Stimulated activated CD8-positive, alpha-beta memory T cell treated with anti-CD3 and anti-CD28 coated beads, Interleukin-7, amount 100 ng/mL, for 48 hours (primary cell): Measurements from ENCODE around the gene ADCY9.
"Not testable (repeated sequence)": the region's sequence is repeated elsewhere in the genome, so short reads cannot be mapped to it uniquely, and the experiment has no call there.

Experiments used
- DNase-seq, 2 donors: peaks; one replicate each; pipeline ENCODE4 v3.0.0-alpha.2; 2020; ENCODE audit warnings: low read depth in 1 of 2; ENCODE audit errors: extremely low read depth in 1 of 2

ADCY9 gene

DNA sequence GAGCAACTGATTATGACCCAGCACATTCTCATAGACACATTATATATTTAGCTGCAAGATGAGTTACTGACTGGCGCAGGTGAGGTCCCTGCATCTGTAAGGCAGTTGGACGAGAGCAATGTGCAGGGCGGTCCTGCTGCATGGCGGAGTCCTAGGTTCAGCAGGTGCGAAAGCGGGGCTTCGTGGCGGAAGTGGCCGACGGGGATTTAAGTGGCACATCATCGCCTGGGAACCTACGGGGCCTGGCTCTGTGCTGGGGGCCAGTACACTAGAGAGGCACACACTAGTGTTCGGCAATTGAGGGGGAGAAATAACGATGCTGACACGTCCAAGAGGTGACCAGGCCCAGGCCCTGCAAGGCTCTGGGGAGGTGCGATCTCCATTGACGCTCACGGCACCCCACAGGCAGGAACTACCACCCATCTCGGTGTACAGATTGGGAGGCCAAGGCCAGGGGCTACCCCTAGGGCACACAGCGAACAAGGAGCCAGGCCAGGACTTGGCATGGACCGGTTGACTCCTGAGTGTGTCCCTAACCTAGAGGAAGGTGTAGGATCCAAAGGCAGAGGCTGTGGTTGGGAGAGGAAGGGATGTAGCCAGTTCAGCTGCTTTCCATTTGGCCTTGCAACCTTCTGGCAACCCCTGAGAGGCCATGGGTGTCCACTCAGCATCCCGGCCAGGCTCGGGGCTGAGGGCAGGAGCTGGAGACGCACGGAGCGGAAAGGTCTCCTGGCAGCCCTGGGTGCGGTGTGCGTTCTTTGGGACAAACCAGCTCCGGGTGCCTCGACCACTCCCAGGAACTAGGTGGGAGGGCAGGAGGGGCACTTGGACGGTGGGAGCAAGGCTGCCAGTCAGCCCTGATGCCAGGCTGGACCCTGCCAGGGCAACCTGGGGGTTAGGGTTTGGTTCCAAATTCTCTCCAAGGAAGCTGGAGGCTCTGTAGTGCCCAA is 131.9 kb downstream of the ADCY9 start:
- DNase-seq: no peak

DNA sequence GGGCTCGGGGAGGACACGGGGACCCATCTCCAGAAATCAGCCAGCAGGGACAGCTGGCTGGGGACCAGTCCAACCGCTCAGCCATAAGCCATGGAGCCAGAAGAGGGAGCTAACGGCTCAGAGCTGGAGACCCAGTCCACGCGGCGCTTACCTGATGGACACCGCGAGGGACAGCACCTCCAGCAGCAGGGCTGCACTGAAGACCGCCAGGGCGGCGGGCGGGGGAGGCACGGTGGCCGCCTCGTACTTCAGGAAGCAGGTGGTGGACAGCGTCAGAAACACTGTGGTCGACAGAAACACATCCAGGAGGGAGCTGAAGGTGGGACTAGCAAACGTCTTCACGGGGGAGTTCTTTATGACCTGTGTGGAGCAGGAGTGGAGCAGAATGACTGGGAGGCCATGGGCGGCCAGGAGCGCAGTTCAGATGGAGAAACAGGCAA is 133.1 kb downstream of the ADCY9 start:
- peak in 1 of 2 donors; percentile 25 for DNase-seq

DNA sequence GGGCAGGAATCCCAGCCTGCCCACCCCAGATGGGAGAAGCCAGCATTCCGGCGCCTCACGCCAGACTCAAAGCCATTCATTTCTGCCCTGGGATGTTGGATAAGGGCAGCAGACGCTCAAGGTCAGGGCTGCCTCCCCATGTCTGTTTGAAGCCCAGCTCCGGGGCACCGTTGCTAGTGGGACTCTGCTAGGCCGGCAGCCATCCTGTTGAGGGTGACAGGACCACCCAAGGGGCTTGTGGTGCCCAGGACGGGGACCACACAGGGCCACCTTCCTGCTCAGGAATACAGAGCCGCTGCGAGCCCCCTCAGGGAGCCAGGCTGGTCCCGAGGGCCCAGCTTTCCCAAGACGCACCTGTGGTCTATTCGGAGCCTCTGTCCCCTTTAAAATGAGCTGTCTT is 134.0 kb downstream of the ADCY9 start:
- no peak for DNase-seq

- no peak for DNase-seq
Observed at GRCh38 chr16:3980253-3981111, 135.8 kb downstream of the ADCY9 start.

DNA sequence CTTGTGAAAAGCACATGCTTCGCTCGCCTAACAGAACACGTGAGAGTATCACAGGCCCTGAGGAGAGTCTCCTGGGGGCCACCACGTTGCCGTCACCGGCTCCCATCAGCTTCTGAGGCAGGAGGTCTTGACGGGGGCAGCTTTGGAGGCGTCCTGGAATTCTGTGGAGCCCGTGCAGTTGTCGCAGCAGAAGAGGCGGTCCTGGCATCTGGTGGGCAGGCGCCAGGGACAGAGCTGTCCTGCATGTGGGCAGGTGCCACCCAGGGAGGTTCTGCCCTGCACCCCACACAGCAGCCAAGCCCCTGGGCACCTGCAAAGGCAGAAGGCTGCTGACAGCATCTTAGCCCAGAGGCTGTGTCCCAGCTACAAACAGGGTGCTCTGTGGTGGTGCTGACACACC is 136.7 kb downstream of the ADCY9 start:
- no peak for DNase-seq

- no peak for DNase-seq
Observed at GRCh38 chr16:3979070-3979469, 137.2 kb downstream of the ADCY9 start.

- no peak for DNase-seq
Observed at GRCh38 chr16:3977376-3977775, 138.9 kb downstream of the ADCY9 start.

DNA sequence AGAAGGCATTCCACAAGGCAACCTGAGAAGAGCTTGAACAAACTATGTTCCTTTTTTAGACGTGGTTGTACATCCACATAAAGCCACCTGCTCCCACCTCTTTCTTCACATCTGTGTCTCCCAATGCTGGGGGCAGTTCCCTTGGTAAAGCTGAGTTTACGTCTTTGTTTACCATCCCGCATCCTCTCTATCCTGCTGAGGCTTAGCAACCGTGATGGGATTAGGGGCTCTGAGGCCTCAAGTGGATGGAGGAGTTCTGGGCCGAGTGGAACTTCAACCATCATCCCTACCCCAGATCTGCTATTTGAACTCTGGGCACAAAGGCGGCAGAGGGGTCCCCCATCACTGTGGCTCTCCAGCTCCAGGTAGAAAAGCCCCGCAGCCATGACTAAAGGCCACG is 141.5 kb downstream of the ADCY9 start:
- no peak for DNase-seq

- no peak for DNase-seq
Observed at GRCh38 chr16:3971706-3972105, 144.5 kb downstream of the ADCY9 start.

GRCh38 chr16:3971261-3971660 is 145.0 kb downstream of the ADCY9 start:
- DNase-seq: no peak

DNA sequence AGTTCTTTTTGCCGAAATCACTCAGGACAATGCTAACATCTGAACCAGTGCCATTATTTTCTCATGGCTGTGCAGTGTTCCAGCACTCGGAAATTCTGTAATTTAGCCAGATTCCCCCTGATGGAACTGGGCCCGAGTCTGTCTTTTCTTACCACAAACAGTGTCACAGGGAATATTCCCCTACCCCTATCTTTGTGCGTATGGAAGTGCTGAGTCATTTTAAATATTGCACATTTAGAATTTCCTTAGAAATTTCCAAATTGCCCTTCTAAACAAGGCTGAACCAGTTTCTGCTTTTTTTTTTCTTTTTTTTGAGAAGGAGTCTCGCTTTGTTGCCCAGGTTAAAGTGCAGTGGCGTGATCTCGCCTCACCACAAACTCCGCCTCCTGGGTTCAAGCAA is 147.7 kb downstream of the ADCY9 start:
- no peak for DNase-seq

GRCh38 chr16:3966681-3967080 is 149.6 kb downstream of the ADCY9 start:
- DNase-seq: no peak

DNA sequence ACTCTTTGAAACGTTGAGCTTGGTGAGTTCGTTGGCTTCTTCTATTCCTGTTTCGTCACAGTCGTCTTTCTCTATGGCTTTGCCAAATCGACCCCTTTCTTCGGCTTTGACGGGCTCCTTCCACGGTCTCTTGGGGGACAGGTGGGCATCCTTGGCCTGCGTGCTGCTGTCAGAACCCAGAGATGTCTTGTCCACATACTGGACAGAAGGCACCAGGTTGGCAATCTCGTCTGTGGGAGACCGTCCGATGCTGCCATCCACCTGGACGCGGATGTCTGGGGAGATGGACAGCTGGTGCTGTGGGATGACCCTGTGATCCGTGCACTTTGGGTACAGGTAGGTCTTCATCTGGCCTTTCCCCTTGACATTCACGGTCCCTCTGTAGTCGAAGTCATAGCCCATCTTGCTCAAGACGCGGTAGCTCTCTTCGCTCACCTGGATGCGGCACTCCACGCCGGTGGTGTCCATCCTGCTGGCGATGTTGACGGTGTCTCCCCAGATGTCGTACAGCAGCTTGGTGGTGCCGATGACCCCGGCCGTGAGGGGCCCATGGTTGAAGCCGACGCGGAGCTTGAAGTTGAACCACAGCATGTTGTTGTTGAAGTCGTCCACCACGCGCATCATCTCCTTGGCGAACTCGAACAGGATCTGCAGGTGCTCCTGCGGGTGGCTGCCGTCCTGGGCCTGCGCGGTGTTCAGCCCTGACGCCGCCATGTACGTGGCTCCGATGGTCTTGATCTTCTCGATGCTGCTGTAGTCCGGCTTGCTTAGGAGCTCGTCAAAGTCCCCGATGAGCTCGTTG is 150.3 kb downstream of the ADCY9 start:
- no peak for DNase-seq

- DNase-seq: no peak
Observed at GRCh38 chr16:3965306-3965705, 150.9 kb downstream of the ADCY9 start.

- DNase-seq: no peak
Observed at GRCh38 chr16:3964686-3965290, 151.5 kb downstream of the ADCY9 start.

DNA sequence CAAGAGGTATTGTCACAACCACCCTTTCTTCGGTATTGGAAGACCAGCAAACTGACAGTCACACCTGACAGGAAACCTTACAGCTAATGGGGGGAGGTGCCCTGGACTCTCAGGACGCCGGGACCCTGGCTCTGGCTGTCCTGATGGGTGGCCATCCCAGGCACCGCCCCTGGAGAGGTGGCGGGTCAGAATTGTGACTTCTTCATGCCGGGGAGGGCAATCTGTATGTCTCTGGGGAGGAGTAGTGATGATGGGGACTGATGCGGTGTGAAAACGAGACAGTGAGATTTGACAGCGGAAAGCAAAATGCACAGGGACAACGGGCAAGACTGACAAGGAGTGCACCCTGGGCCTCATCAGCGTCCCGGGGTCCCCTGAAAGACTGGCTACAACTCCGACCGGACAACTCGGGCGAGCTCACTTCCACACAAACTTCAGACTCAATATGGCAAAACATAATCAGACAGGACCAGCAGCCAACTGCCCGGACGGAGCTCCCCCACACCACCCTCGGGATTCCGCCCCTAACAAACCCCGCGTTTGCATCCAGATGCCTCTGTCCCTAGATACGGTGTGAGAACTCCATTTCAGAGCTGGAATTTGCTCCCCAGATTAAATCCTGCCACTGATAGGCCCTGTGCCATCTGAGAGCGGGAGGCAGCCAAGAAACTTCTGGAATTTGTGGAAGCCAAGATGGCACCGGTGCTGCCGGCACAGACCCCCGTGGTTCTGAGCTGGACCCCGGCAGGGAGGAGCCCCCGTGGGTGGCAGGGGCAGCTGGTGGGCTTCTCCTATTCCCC is 152.2 kb downstream of the ADCY9 start:
- DNase-seq: no peak

GRCh38 chr16:3963203-3963602 is 153.0 kb downstream of the ADCY9 start:
- DNase-seq: no peak

DNA sequence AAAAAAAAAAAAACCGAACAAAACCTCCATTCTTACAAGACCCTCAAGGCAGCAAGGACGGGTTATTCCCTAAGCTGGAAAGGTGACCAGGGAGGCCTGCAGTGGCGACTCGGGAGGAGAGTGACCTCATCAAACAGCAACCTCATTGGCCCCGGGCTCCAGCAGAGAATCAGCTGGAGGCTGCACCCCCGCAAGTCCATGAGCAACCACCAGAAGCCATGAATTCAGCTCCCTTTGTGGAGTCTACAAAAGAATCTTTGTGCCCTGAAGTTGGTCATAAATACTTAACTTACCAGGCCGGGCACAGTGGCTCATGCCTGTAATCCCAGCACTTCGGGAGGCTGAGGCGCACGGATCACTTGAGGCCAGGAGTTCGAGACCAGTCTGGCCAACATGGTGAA is 154.8 kb downstream of the ADCY9 start:
- no peak for DNase-seq

DNA sequence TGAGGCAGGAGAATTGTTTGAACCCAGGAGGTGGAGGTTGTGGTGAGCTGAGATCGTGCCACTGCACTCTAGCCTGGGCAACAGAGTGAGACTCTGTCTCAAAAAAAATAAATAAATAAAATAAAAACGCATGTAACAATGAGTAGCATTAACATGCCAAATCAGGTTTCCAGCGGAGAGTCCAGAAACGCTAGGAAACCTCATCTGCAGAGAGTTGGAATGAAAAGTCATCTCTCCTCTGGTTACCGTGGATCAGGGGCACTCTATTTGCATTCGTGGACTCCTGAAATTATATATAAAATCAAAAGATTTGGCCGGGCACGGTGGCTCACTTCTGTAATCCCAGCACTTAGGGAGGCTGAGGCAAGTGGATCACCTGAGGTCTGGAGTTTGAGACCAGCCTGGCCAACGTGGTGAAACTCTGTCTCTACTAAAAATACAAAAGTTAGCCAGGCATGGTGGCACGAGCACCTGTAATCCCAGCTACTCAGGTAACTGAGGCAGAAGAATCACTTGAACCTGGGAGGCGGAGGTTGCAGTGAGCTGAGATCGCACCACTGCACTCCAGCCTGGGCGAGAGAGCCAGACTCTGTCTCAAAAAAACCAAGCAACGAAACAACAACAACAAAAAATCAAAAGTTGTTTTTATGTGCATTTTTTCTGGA is 156.2 kb downstream of the ADCY9 start:
- DNase-seq: not testable (repeated sequence)
